ENCODE data around the gene GRM7.

DNA sequence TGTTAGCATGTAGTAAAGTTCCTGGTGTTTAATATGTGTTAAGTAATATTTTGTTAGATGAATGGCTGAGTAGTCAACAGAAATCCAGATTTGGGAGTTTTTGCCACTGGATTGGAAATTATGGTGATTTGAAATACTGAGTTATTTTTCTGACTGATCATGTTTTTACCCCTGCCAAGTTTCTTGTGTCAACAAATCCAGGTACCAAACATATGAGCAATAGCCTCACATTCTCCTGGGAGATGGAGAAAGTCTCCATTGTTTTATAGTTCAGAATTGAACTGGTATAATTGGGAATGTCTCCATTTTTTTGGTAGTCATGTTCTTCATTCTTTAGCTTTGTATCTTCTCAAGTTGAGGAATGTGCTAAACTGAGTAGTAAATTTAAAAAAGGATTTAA is 873.5 kb downstream of the GRM7 start:
- TF ChIP-seq, protein P1, sequence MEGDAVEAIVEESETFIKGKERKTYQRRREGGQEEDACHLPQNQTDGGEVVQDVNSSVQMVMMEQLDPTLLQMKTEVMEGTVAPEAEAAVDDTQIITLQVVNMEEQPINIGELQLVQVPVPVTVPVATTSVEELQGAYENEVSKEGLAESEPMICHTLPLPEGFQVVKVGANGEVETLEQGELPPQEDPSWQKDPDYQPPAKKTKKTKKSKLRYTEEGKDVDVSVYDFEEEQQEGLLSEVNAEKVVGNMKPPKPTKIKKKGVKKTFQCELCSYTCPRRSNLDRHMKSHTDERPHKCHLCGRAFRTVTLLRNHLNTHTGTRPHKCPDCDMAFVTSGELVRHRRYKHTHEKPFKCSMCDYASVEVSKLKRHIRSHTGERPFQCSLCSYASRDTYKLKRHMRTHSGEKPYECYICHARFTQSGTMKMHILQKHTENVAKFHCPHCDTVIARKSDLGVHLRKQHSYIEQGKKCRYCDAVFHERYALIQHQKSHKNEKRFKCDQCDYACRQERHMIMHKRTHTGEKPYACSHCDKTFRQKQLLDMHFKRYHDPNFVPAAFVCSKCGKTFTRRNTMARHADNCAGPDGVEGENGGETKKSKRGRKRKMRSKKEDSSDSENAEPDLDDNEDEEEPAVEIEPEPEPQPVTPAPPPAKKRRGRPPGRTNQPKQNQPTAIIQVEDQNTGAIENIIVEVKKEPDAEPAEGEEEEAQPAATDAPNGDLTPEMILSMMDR (IDR thresholded peaks at IDR 0.05; ENCODE audit: poor library complexity): no peak
- no peak for TF ChIP-seq EZH2 (IDR thresholded peaks at IDR 0.05; ENCODE audit: borderline replicate concordance)
